H1 (cell line): ENCODE measurements around the gene CAMKMT. TPM values are rescaled to one million over a fixed set of nuclear protein-coding genes. Genes with fewer than 3 reads are reported as not detected.

ENCODE experiments used
- CTCF ChIA-PET: fragments of 300-600 bp; sonication (Branson Sonifier 250); formaldehyde crosslinking; loops from one replicate; lab custom pipeline; 2021; ENCODE audit not compliant: partially characterized antibody; lab: Charles Lee
- POLR2A ChIA-PET: fragments of 300-600 bp; sonication (Branson Sonifier 250); formaldehyde crosslinking; loops from one replicate; lab custom pipeline; 2021; ENCODE audit warnings: inconsistent platforms; ENCODE audit not compliant: partially characterized antibody; lab: Charles Lee
- DNase-seq, 2 experiments: peaks; one replicate each; pipeline versions ENCODE4 v3.0.0 to v3.0.0-alpha.2; 2010 to 2022; ENCODE audit warnings: low spot score in 2 of 2, low read depth in 1 of 2, mixed read lengths in 1 of 2
- FAIRE-seq: peaks from 2 replicates; lab custom pipeline; 2011; peaks lifted over from hg19 to GRCh38; lab: Jason Lieb, UNC
- H2AFZ ChIP-seq: 2 replicates; pipeline ENCODE4 v1.8.1; 2012; ENCODE audit warnings: low read length, inconsistent platforms
- H2AK5ac ChIP-seq: 2 replicates; pipeline ENCODE4 v1.6.1; 2013; ENCODE audit warnings: low read depth, low read length
- H2BK120ac ChIP-seq: replicated peaks from 2 replicates; pipeline ENCODE3; 2013; ENCODE audit warnings: low read depth, low read length, inconsistent platforms
- H2BK12ac ChIP-seq: 2 replicates; pipeline ENCODE4 v1.6.1; 2013; ENCODE audit warnings: low read depth, low read length
- H2BK15ac ChIP-seq: 2 replicates; pipeline ENCODE4 v1.6.1; 2013; ENCODE audit warnings: low read length
- H2BK20ac ChIP-seq: 2 replicates; pipeline ENCODE4 v1.6.1; 2013; ENCODE audit warnings: low read length
- H2BK5ac ChIP-seq: 2 replicates; pipeline ENCODE4 v1.6.1; 2013; ENCODE audit warnings: low read depth, low read length
- H3K14ac ChIP-seq: 2 replicates; pipeline ENCODE4 v1.6.1; 2013; ENCODE audit warnings: inconsistent platforms; ENCODE audit not compliant: insufficient read length
- H3K18ac ChIP-seq: 2 replicates; pipeline ENCODE4 v1.6.1; 2013; ENCODE audit warnings: low read length; ENCODE audit errors: extremely low read depth
- H3K23ac ChIP-seq: 2 replicates; pipeline ENCODE4 v1.6.1; 2013; ENCODE audit warnings: inconsistent platforms; ENCODE audit not compliant: insufficient read length
- H3K23me2 ChIP-seq: 2 replicates; pipeline ENCODE4 v1.6.1; 2013; ENCODE audit warnings: low read depth, low read length
- H3K27ac ChIP-seq: 2 replicates; pipeline ENCODE4 v1.6.1; 2011; ENCODE audit warnings: low read depth, low read length, inconsistent platforms
- H3K27me3 ChIP-seq, 4 experiments: replicated peaks in 1 of 4; 1 replicate in 1 of 4; 2 replicates in 3 of 4; pipeline versions ENCODE4 v1.6.1 to v1.8.1; 2011 to 2013; ENCODE audit warnings: low read length in 3 of 4, mild to moderate bottlenecking in 3 of 4, inconsistent platforms in 2 of 4, mixed read lengths in 2 of 4, moderate library complexity in 1 of 4; ENCODE audit not compliant: control insufficient read depth in 3 of 4, insufficient read depth in 3 of 4; ENCODE audit errors: extremely low read depth in 1 of 4
- H3K36me3 ChIP-seq, 4 experiments: 2 replicates each; pipeline versions ENCODE4 v1.6.1 to v1.8.1; 2011 to 2013; ENCODE audit warnings: mild to moderate bottlenecking in 4 of 4, low read length in 3 of 4, moderate library complexity in 2 of 4, control low read depth in 1 of 4, inconsistent platforms in 1 of 4; ENCODE audit not compliant: insufficient read depth in 4 of 4, control insufficient read depth in 2 of 4
- H3K4ac ChIP-seq: replicated peaks from 2 replicates; pipeline ENCODE3; 2013; ENCODE audit warnings: low read length, low read depth, mixed read lengths, inconsistent platforms; ENCODE audit not compliant: insufficient read length
- H3K4me1 ChIP-seq, 4 experiments: replicated peaks in 1 of 4; 1 replicate in 1 of 4; 2 replicates in 3 of 4; pipeline versions ENCODE4 v1.6.1 to v1.8.1; 2011 to 2013; ENCODE audit warnings: low read length in 3 of 4, inconsistent platforms in 2 of 4, mixed read lengths in 1 of 4; ENCODE audit not compliant: insufficient read depth in 4 of 4, control insufficient read depth in 3 of 4
- H3K4me2 ChIP-seq, 2 experiments: 2 replicates each; pipeline versions ENCODE4 v1.6.1 to v1.8.1; 2011 to 2013; ENCODE audit warnings: low read depth in 2 of 2, low read length in 2 of 2, control low read depth in 1 of 2, inconsistent platforms in 1 of 2, mild to moderate bottlenecking in 1 of 2; ENCODE audit not compliant: insufficient read depth in 1 of 2
- H3K4me3 ChIP-seq, 4 experiments: fragments of 200-600, 300-600 bp in 1 of 4; sonication (generic), shearing (Covaris generic), sonication (Bioruptor Twin) in 1 of 4; 2 replicates each; pipeline versions ENCODE4 v1.5.1 to v1.8.1; 2011 to 2016; ENCODE audit warnings: low read length in 4 of 4, low read depth in 3 of 4, control low read depth in 2 of 4, inconsistent platforms in 2 of 4, mild to moderate bottlenecking in 2 of 4, mixed read lengths in 1 of 4, moderate library complexity in 1 of 4; ENCODE audit not compliant: insufficient read depth in 2 of 4; ENCODE audit errors: extremely low read depth in 1 of 4
- H3K56ac ChIP-seq: replicated peaks from 2 replicates; pipeline ENCODE3; 2013; ENCODE audit warnings: low read depth, mild to moderate bottlenecking, mixed read lengths, low read length, inconsistent platforms; ENCODE audit not compliant: insufficient read length
- H3K79me1 ChIP-seq: 2 replicates; pipeline ENCODE4 v1.6.1; 2013; ENCODE audit warnings: low read depth, low read length, control low read depth
- H3K79me2 ChIP-seq, 2 experiments: 2 replicates each; pipeline versions ENCODE4 v1.6.1 to v1.8.1; 2012 to 2013; ENCODE audit warnings: low read length in 2 of 2, mild to moderate bottlenecking in 2 of 2, inconsistent platforms in 1 of 2; ENCODE audit not compliant: insufficient read depth in 2 of 2, control insufficient read depth in 1 of 2
- H3K9ac ChIP-seq, 4 experiments: replicated peaks in 1 of 4; 1 replicate in 1 of 4; 2 replicates in 3 of 4; pipeline versions ENCODE4 v1.6.1 to v1.8.1; 2011 to 2013; ENCODE audit warnings: low read depth in 3 of 4, low read length in 3 of 4, control low read depth in 2 of 4, mild to moderate bottlenecking in 2 of 4, moderate library complexity in 2 of 4, inconsistent platforms in 1 of 4; ENCODE audit errors: extremely low read depth in 1 of 4
- H3K9me3 ChIP-seq, 2 experiments: 2 replicates each; pipeline versions ENCODE4 v1.6.1 to v1.8.1; 2012 to 2013; ENCODE audit warnings: mild to moderate bottlenecking in 2 of 2, moderate library complexity in 2 of 2, control low read depth in 1 of 2, inconsistent platforms in 1 of 2, low read depth in 1 of 2, low read length in 1 of 2, mixed read lengths in 1 of 2; ENCODE audit not compliant: insufficient read depth in 2 of 2
- H4K20me1 ChIP-seq, 2 experiments: replicated peaks in 1 of 2; 2 replicates each; pipeline versions ENCODE3 to v1.8.1; 2011 to 2013; ENCODE audit warnings: inconsistent platforms in 2 of 2, low read length in 2 of 2, mild to moderate bottlenecking in 1 of 2; ENCODE audit not compliant: insufficient read depth in 2 of 2, control insufficient read depth in 1 of 2
- H4K5ac ChIP-seq: 2 replicates; pipeline ENCODE4 v1.6.1; 2013; ENCODE audit warnings: low read length, low read depth, mixed read lengths, inconsistent platforms; ENCODE audit not compliant: insufficient read length
- H4K8ac ChIP-seq: 2 replicates; pipeline ENCODE4 v1.8.0; 2013; ENCODE audit warnings: mild to moderate bottlenecking, moderate library complexity, low read length, inconsistent platforms; ENCODE audit not compliant: insufficient read depth; ENCODE audit errors: extremely low read depth
- H4K91ac ChIP-seq: replicated peaks from 2 replicates; pipeline ENCODE3; 2013; ENCODE audit warnings: low read length, mixed read lengths, inconsistent platforms; ENCODE audit not compliant: insufficient read length
- ASH2L ChIP-seq: fragments of 200-600, 300-600 bp; sonication (generic); IDR thresholded peaks from one replicate; pipeline ENCODE4 v1.7.1; 2017; ENCODE audit warnings: low read length
- EP300 ChIP-seq, 2 experiments: IDR thresholded peaks; 1 replicate in 1 of 2; 2 replicates in 1 of 2; pipeline ENCODE4 v1.6.1; 2011 to 2012; ENCODE audit warnings: low read depth in 2 of 2, low read length in 2 of 2, mild to moderate bottlenecking in 2 of 2, borderline replicate concordance in 1 of 2, inconsistent platforms in 1 of 2, moderate library complexity in 1 of 2
- FOSL1 ChIP-seq: IDR thresholded peaks from 2 replicates; pipeline ENCODE4 v1.6.1; 2011; ENCODE audit warnings: mild to moderate bottlenecking, low read depth, low read length, moderate library complexity; ENCODE audit not compliant: insufficient read depth
- KDM1A ChIP-seq: fragments of 200-600, 300-600 bp; sonication (generic); IDR thresholded peaks from 2 replicates; pipeline ENCODE4 v1.7.1; 2016; ENCODE audit warnings: mild to moderate bottlenecking, low read length, borderline replicate concordance
- NRF1 ChIP-seq: IDR thresholded peaks from 2 replicates; pipeline ENCODE4 v1.6.1; 2011; ENCODE audit warnings: mild to moderate bottlenecking, low read depth, low read length, improper control_type of control experiment
- WGBS, 2 experiments: shearing (Covaris generic) in 1 of 2; methylation state at CpG; one replicate each; pipeline versions ENCODE4 v1.1.6 to v1.1.7; 2013 to 2015; ENCODE audit warnings: low lambda C conversion rate in 2 of 2, mixed read lengths in 2 of 2, inconsistent platforms in 1 of 2, low coverage in 1 of 2, missing lambda C conversion rate in 1 of 2; ENCODE audit not compliant: insufficient replicate concordance in 2 of 2, insufficient coverage in 1 of 2, insufficient read length in 1 of 2; ENCODE audit errors: extremely low coverage in 1 of 2, missing lambda C conversion rate in 1 of 2; 5-methylcytosine and 5-hydroxymethylcytosine counted together
- polyA plus RNA-seq, 7 experiments: library from polyadenylated mRNA; depleted of rRNA in 3 of 7; stranded (reverse) in 5 of 7; unstranded in 2 of 7; fragments of >200 nt in 5 of 7; fragments of 200-250 nt in 2 of 7; gene quantifications; 1 replicate in 5 of 7; 2 replicates in 1 of 7; 4 replicates in 1 of 7; pipeline versions ENCODE4 v1.2.1 to v1.2.3, GENCODE V29; 2011 to 2013; ENCODE audit warnings: missing spikeins in 2 of 7, mixed read lengths in 2 of 7
- total RNA-seq: library from RNA; stranded (reverse); fragmentation: NEBNext Ultra II Directional; extraction: Animal tissue kit (Norgen Biotek cat#: 25700); gene quantifications from 2 replicates; pipeline ENCODE4 v1.2.1, GENCODE V29; 2021

CAMKMT gene
- total and polyA plus RNA-seq, 2 of the 8 experiments (the other 6 are each of a cell fraction or from before 2014, with no cell fraction given), result 14.7 to 22.4 TPM

- H3K27me3 ChIP-seq, result peaks cover 0 to 3% (median 2%) of the 10 kb centered on the region in 4 experiments; a peak in 3 of 7 replicates
- 91% methylated on average over 6 of the region's 6 CpGs; no CpG with 5 or more reads in 1 of the 2 experiments for WGBS, 2 experiments
- H2AK5ac ChIP-seq, result peak overlapping the region; percentile 42; the same call in 1 of the 2 replicates
- H3K4me2 ChIP-seq, result no peak overlapping the region
- peaks cover 9% of the 10 kb centered on the region for H3K23me2 ChIP-seq
- H3K36me3 ChIP-seq, result no peaks in the 10 kb centered on the region
- peak overlapping the region; percentile 81 for H4K91ac ChIP-seq
- H2BK20ac ChIP-seq, result peak overlapping the region; percentile 90; the same call in 1 of the 2 replicates
- H3K79me2 ChIP-seq, result no peaks in the 10 kb centered on the region
- H3K4me3 ChIP-seq, result no peak overlapping the region
- no peaks in the 10 kb centered on the region for H4K20me1 ChIP-seq
- H3K9me3 ChIP-seq, result no peaks in the 10 kb centered on the region
- no peak for FAIRE-seq
- H4K5ac ChIP-seq, result no peak overlapping the region
- H2BK120ac ChIP-seq, result no peak overlapping the region
- peak in 1 of 2 experiments; percentile 40 for DNase-seq
- H2BK5ac ChIP-seq, result peak overlapping the region; percentile 47; the same call in 1 of the 2 replicates
- H4K8ac ChIP-seq, result no peak overlapping the region
- no peak overlapping the region for H3K4ac ChIP-seq
- H3K56ac ChIP-seq, result no peak overlapping the region
- H3K4me1 ChIP-seq, result peaks cover 0 to 19% (median 16%) of the 10 kb centered on the region in 4 experiments; a peak in 6 of 7 replicates
- TF ChIP-seq FOSL1 (no peak), EP300 (IDR thresholded peaks at IDR 0.05; ENCODE audit: borderline replicate concordance in 1 of 2, low read depth in 2 of 2, low read length in 2 of 2) (no peak), NRF1 (no peak), KDM1A (no peak), ASH2L (no peak)
- no peak overlapping the region for H3K27ac ChIP-seq
- H2BK15ac ChIP-seq, result peak overlapping the region; percentile 92; the same call in 1 of the 2 replicates
- H3K14ac ChIP-seq, result no peak overlapping the region
- peak overlapping the region; percentile 76; the same call in 1 of the 2 replicates for H2BK12ac ChIP-seq
- H2AFZ ChIP-seq, result no peak overlapping the region
- H3K79me1 ChIP-seq, result no peaks in the 10 kb centered on the region
- ChIA-PET POLR2A (interaction anchor here (0.5 to 9.8 kb wide), 2 partner anchors 9 to 68 kb away, joined by 3 to 84 read pairs; no protein-coding TSS in a partner anchor), CTCF (interaction anchor here (0.7 to 1.2 kb wide), 8 partner anchors 11 to 318 kb away, joined by 3 to 4 read pairs (median 3); no protein-coding TSS in a partner anchor)
- no peak overlapping the region for H3K23ac ChIP-seq
- H3K18ac ChIP-seq, result peak overlapping the region; percentile 92
- no peak overlapping the region for H3K9ac ChIP-seq
Measured at GRCh38 chr2:44798139-44798659, 436.5 kb downstream of the CAMKMT start.
